ENCODE results near the gene LIX1. TPM values are rescaled to one million over a fixed set of nuclear protein-coding genes. Genes with fewer than 3 reads are reported as not detected.

Gene LIX1
- total RNA-seq, 2 donors from 2014 or later: 0.97 to 1.0 TPM

- Histone ChIP-seq H3K36me3 (no peaks in the 10 kb centered on the region), H3K4me3 (no peak overlapping the region), H3K9me3 (no peaks in the 10 kb centered on the region), H3K27me3 (replicated peaks; ENCODE audit: insufficient read depth) (no peaks in the 10 kb centered on the region), H3K4me1 (replicated peaks) (no peaks in the 10 kb centered on the region), H3K27ac (no peak overlapping the region)
- no peak for TF ChIP-seq CTCF (IDR thresholded peaks at IDR 0.05)
- no peak for TF ChIP-seq POLR2AphosphoS5 (IDR thresholded peaks at IDR 0.05)
- TF ChIP-seq POLR2A (IDR thresholded peaks at IDR 0.05): no peak
- WGBS: 91% methylated on average over 7 of the region's 7 CpGs
- intact Hi-C loops (cut with DNase I): no loop called here
- no peak for DNase-seq (ENCODE audit: low spot score)
Observed at GRCh38 chr5:97049175-97049574, 93.2 kb downstream of the LIX1 start.

GRCh38 chr5:97047076-97047475 lies 95.3 kb downstream of the LIX1 start:
- no peak overlapping the region for H3K27ac ChIP-seq
- intact Hi-C loops (cut with DNase I): no loop called here
- no peak for TF ChIP-seq CTCF (IDR thresholded peaks at IDR 0.05)
- TF ChIP-seq POLR2A (IDR thresholded peaks at IDR 0.05): no peak
- no peak for TF ChIP-seq POLR2AphosphoS5 (IDR thresholded peaks at IDR 0.05)
- H3K4me1 ChIP-seq (replicated peaks): no peaks in the 10 kb centered on the region
- H3K36me3 ChIP-seq: no peaks in the 10 kb centered on the region
- no peak for DNase-seq (ENCODE audit: low spot score)
- H3K4me3 ChIP-seq: no peak overlapping the region
- H3K9me3 ChIP-seq: no peaks in the 10 kb centered on the region
- 93% methylated on average over 1 of the region's 1 CpG for WGBS
- no peaks in the 10 kb centered on the region for H3K27me3 ChIP-seq (replicated peaks; ENCODE audit: insufficient read depth)

GRCh38 chr5:97046270-97046982 lies 96.0 kb downstream of the LIX1 start:
- Histone ChIP-seq H3K9me3 (no peaks in the 10 kb centered on the region), H3K4me3 (no peak overlapping the region), H3K27me3 (replicated peaks; ENCODE audit: insufficient read depth) (no peaks in the 10 kb centered on the region), H3K36me3 (no peaks in the 10 kb centered on the region), H3K4me1 (replicated peaks) (no peaks in the 10 kb centered on the region), H3K27ac (no peak overlapping the region)
- intact Hi-C loops (cut with DNase I): no loop called here
- DNase-seq (ENCODE audit: low spot score): no peak
- WGBS: 74% methylated on average over 7 of the region's 7 CpGs
- TF ChIP-seq CTCF (IDR thresholded peaks at IDR 0.05): no peak
- TF ChIP-seq POLR2A (IDR thresholded peaks at IDR 0.05): no peak
- TF ChIP-seq POLR2AphosphoS5 (IDR thresholded peaks at IDR 0.05): no peak

- Histone ChIP-seq H3K4me1 (replicated peaks) (no peaks in the 10 kb centered on the region), H3K9me3 (no peaks in the 10 kb centered on the region), H3K27ac (no peak overlapping the region), H3K4me3 (no peak overlapping the region), H3K36me3 (no peaks in the 10 kb centered on the region), H3K27me3 (replicated peaks; ENCODE audit: insufficient read depth) (no peaks in the 10 kb centered on the region)
- TF ChIP-seq POLR2AphosphoS5 (IDR thresholded peaks at IDR 0.05) (no peak), CTCF (IDR thresholded peaks at IDR 0.05) (peak in 2 of 4 experiments; percentile 21 to 22), POLR2A (IDR thresholded peaks at IDR 0.05) (no peak)
- 77% methylated on average over 2 of the region's 2 CpGs for WGBS
- intact Hi-C loops (cut with DNase I): loop anchor here (5.0 kb wide), 1 partner anchor 118 kb away; no protein-coding TSS in a partner anchor
- no peak for DNase-seq (ENCODE audit: low spot score)
Observed at GRCh38 chr5:97044052-97044451, 98.4 kb downstream of the LIX1 start.

GRCh38 chr5:97043511-97043910 lies 98.9 kb downstream of the LIX1 start:
- H3K4me1 ChIP-seq (replicated peaks): no peaks in the 10 kb centered on the region
- no peak overlapping the region for H3K27ac ChIP-seq
- no peaks in the 10 kb centered on the region for H3K36me3 ChIP-seq
- no peaks in the 10 kb centered on the region for H3K27me3 ChIP-seq (replicated peaks; ENCODE audit: insufficient read depth)
- H3K9me3 ChIP-seq: no peaks in the 10 kb centered on the region
- intact Hi-C loops (cut with DNase I): loop anchor here (5.0 kb wide), 1 partner anchor 119 kb away; no protein-coding TSS in a partner anchor
- no peak overlapping the region for H3K4me3 ChIP-seq
- DNase-seq (ENCODE audit: low spot score): no peak
- TF ChIP-seq POLR2AphosphoS5 (IDR thresholded peaks at IDR 0.05): no peak
- TF ChIP-seq POLR2A (IDR thresholded peaks at IDR 0.05): no peak
- TF ChIP-seq CTCF (IDR thresholded peaks at IDR 0.05): no peak
- WGBS: 82% methylated on average over 3 of the region's 3 CpGs

Data from prostate gland (tissue), 2 donors.